HCT116 (cell line): Measurements from ENCODE around the gene PYDC2. TPM values are rescaled to one million over a fixed set of nuclear protein-coding genes. Genes with fewer than 3 reads are reported as not detected.
A peak's percentile ranks its signal among the peaks of the same experiment; 100 is the strongest.

Experiments
- ATAC-seq: fragments of 200-7000 bp; cut with Tn5 transposase; 2 replicates; pipeline ENCODE4 v1.9.1; 2020; ENCODE audit warnings: mild to moderate bottlenecking, moderate library complexity
- Bru-seq: library from RNA; stranded (reverse); fragments of 400-500 nt; gene quantifications from one replicate; lab custom pipeline; 2021; lab: Mats Ljungman, UMichigan
- BruChase-seq, 2 experiments: library from RNA; stranded (reverse); fragments of 400-500 nt; gene quantifications; one replicate each; lab custom pipeline; 2021; lab: Mats Ljungman, UMichigan
- BruUV-seq: library from RNA; stranded (reverse); fragments of 400-500 nt; replicated peaks from 2 replicates; lab custom pipeline; 2021; lab: Mats Ljungman, UMichigan
- CTCF ChIA-PET: fragments of 300-600 bp; sonication (Branson Sonifier 250); formaldehyde crosslinking; loops from one replicate; lab custom pipeline; 2021; ENCODE audit warnings: antibody characterized with exemption; lab: Charles Lee
- POLR2A ChIA-PET: fragments of 300-600, 350-600 bp; sonication (Branson Sonifier 250); formaldehyde crosslinking; loops from one replicate; lab custom pipeline; 2021; ENCODE audit warnings: antibody characterized with exemption; lab: Charles Lee
- RAD21 ChIA-PET, 2 experiments: fragments of 300-600 bp; sonication (Branson Sonifier 250); formaldehyde crosslinking; loops; one replicate each; lab custom pipeline; 2023; ENCODE audit warnings: low total read pairs in 2 of 2; ENCODE audit not compliant: uncharacterized antibody in 2 of 2, unreplicated experiment in 2 of 2, low non-redundant PET in 1 of 2; lab: Charles Lee
- DNase-seq: peaks from one replicate; pipeline ENCODE4 v3.0.0-alpha.2; 2010; ENCODE audit warnings: low read depth, low spot score
- H2AFZ ChIP-seq: fragments of 200-600 bp; shearing (Covaris generic), sonication (generic); 2 replicates; pipeline ENCODE4 v1.6.1; 2017; ENCODE audit warnings: low read depth, mixed run types, mixed read lengths, antibody characterized with exemption, low read length; ENCODE audit not compliant: poor library complexity, severe bottlenecking
- H3K27ac ChIP-seq: 2 replicates; pipeline ENCODE4 v1.5.1; 2012; ENCODE audit warnings: low read depth, low read length
- H3K27me3 ChIP-seq: fragments of 200-600 bp; sonication (generic); 2 replicates; pipeline ENCODE4 v1.6.1; 2016; ENCODE audit warnings: mixed run types, low read length, mixed read lengths; ENCODE audit not compliant: insufficient read depth
- H3K36me3 ChIP-seq, 2 experiments: fragments of 200-500 bp in 1 of 2; fragments of 200-600 bp in 1 of 2; sonication (Bioruptor generic) in 1 of 2; sonication (generic) in 1 of 2; 2 replicates each; pipeline versions ENCODE4 v1.5.1 to v1.6.1; 2014 to 2016; ENCODE audit warnings: low read length in 2 of 2, inconsistent platforms in 1 of 2, mixed read lengths in 1 of 2, mixed run types in 1 of 2; ENCODE audit not compliant: insufficient read depth in 2 of 2, control insufficient read depth in 1 of 2
- H3K4me1 ChIP-seq, 2 experiments: fragments of 200-600 bp in 1 of 2; sonication (generic) in 1 of 2; 2 replicates each; pipeline versions ENCODE4 v1.5.1 to v1.6.1; 2012 to 2017; ENCODE audit warnings: low read length in 2 of 2, inconsistent platforms in 1 of 2, mild to moderate bottlenecking in 1 of 2, mixed read lengths in 1 of 2, mixed run types in 1 of 2, moderate library complexity in 1 of 2; ENCODE audit not compliant: insufficient read depth in 2 of 2, control insufficient read depth in 1 of 2
- H3K4me2 ChIP-seq: fragments of 200-600 bp; sonication (generic); 2 replicates; pipeline ENCODE4 v1.6.1; 2017; ENCODE audit warnings: mixed run types, low read length, mixed read lengths
- H3K4me3 ChIP-seq, 2 experiments: fragments of 200-600 bp in 1 of 2; sonication (generic) in 1 of 2; replicated peaks in 1 of 2; 2 replicates each; pipeline ENCODE4 v1.5.1; 2011 to 2016; ENCODE audit warnings: low read length in 2 of 2, control low read depth in 1 of 2, low read depth in 1 of 2, mild to moderate bottlenecking in 1 of 2, mixed read lengths in 1 of 2, mixed run types in 1 of 2
- H3K79me2 ChIP-seq: fragments of 200-600 bp; sonication (generic); 2 replicates; pipeline ENCODE4 v1.6.1; 2017; ENCODE audit warnings: mild to moderate bottlenecking, mixed run types, low read length, moderate library complexity, mixed read lengths; ENCODE audit not compliant: insufficient read depth
- H3K9ac ChIP-seq: fragments of 200-600 bp; sonication (generic); 2 replicates; pipeline ENCODE4 v1.6.1; 2016; ENCODE audit warnings: low read length, mixed read lengths
- H3K9me2 ChIP-seq: fragments of 200-600 bp; sonication (generic), shearing (Covaris generic); 2 replicates; pipeline ENCODE4 v1.6.1; 2017; ENCODE audit warnings: mixed run types, mild to moderate bottlenecking, moderate library complexity; ENCODE audit not compliant: insufficient read depth
- H3K9me3 ChIP-seq, 2 experiments: fragments of 200-500 bp in 1 of 2; fragments of 200-600 bp in 1 of 2; sonication (Bioruptor generic) in 1 of 2; sonication (generic) in 1 of 2; 2 replicates each; pipeline ENCODE4 v1.6.1; 2014 to 2017; ENCODE audit warnings: low read length in 2 of 2, mixed read lengths in 2 of 2, inconsistent platforms in 1 of 2, low read depth in 1 of 2, mild to moderate bottlenecking in 1 of 2, mixed run types in 1 of 2, moderate library complexity in 1 of 2; ENCODE audit not compliant: control insufficient read depth in 1 of 2, insufficient read depth in 1 of 2
- H4K20me1 ChIP-seq: fragments of 200-600 bp; sonication (generic), shearing (Covaris generic); 2 replicates; pipeline ENCODE4 v1.6.1; 2017; ENCODE audit warnings: mixed run types, mild to moderate bottlenecking, moderate library complexity; ENCODE audit not compliant: insufficient read depth
- ATF3 ChIP-seq: IDR thresholded peaks from 2 replicates; pipeline ENCODE4 v1.6.1; 2012
- CBX3 ChIP-seq: IDR thresholded peaks from 2 replicates; pipeline ENCODE4 v1.6.1; 2012; ENCODE audit warnings: low read depth
- CEBPB ChIP-seq: IDR thresholded peaks from 2 replicates; pipeline ENCODE4 v1.6.1; 2012; ENCODE audit warnings: low read depth
- CTCF ChIP-seq, 3 experiments: fragments of 200-600 bp in 1 of 3; sonication (generic) in 1 of 3; IDR thresholded peaks in 2 of 3; conservative IDR thresholded peaks in 1 of 3; 2 replicates each; pipeline ENCODE4 v1.5.1; 2012 to 2017; ENCODE audit warnings: low read depth in 2 of 3, low read length in 2 of 3, antibody characterized with exemption in 1 of 3, borderline replicate concordance in 1 of 3, control low read depth in 1 of 3, mild to moderate bottlenecking in 1 of 3, mixed read lengths in 1 of 3, mixed run types in 1 of 3, moderate library complexity in 1 of 3; ENCODE audit not compliant: insufficient read depth in 1 of 3
- EGR1 ChIP-seq: IDR thresholded peaks from 2 replicates; pipeline ENCODE4 v1.6.1; 2012; ENCODE audit warnings: low read depth
- EZH2 ChIP-seq: fragments of 200-600 bp; sonication (generic); IDR thresholded peaks from 2 replicates; pipeline ENCODE4 v1.6.1; 2017; ENCODE audit warnings: antibody characterized with exemption, mixed run types
- EZH2phosphoT487 ChIP-seq: fragments of 200-600 bp; IDR thresholded peaks from 2 replicates; pipeline ENCODE4 v1.6.1; 2018; ENCODE audit warnings: antibody characterized with exemption, borderline replicate concordance
- FOSL1 ChIP-seq: IDR thresholded peaks from 2 replicates; pipeline ENCODE4 v1.6.1; 2012; ENCODE audit warnings: low read depth
- MAX ChIP-seq: IDR thresholded peaks from 2 replicates; pipeline ENCODE4 v1.6.1; 2012
- POLR2A ChIP-seq: IDR thresholded peaks from 2 replicates; pipeline ENCODE4 v1.7.0; 2011; ENCODE audit warnings: borderline replicate concordance; ENCODE audit not compliant: insufficient read depth, insufficient read length; ENCODE audit errors: extremely low read depth
- POLR2AphosphoS5 ChIP-seq: IDR thresholded peaks from 2 replicates; pipeline ENCODE4 v1.6.1; 2011; ENCODE audit warnings: mild to moderate bottlenecking, low read depth, low read length, moderate library complexity
- RAD21 ChIP-seq: IDR thresholded peaks from 2 replicates; pipeline ENCODE4 v1.6.1; 2012; ENCODE audit warnings: low read depth, mild to moderate bottlenecking
- REST ChIP-seq: IDR thresholded peaks from 2 replicates; pipeline ENCODE4 v1.6.1; 2012; ENCODE audit warnings: low read depth
- SIN3A ChIP-seq: IDR thresholded peaks from 2 replicates; pipeline ENCODE4 v1.6.1; 2012; ENCODE audit warnings: low read depth
- SP1 ChIP-seq: IDR thresholded peaks from 2 replicates; pipeline ENCODE4 v1.6.1; 2012; ENCODE audit warnings: low read depth
- SRF ChIP-seq: IDR thresholded peaks from 2 replicates; pipeline ENCODE4 v1.6.1; 2012; ENCODE audit warnings: low read depth
- TCF7L2 ChIP-seq: IDR thresholded peaks from 2 replicates; pipeline ENCODE4 v1.7.0; 2011; ENCODE audit warnings: borderline replicate concordance, inconsistent platforms; ENCODE audit not compliant: insufficient read depth, insufficient read length; ENCODE audit errors: extremely low read depth
- YY1 ChIP-seq: IDR thresholded peaks from 2 replicates; pipeline ENCODE4 v1.6.1; 2011; ENCODE audit warnings: low read length, low read depth, moderate library complexity, mild to moderate bottlenecking; ENCODE audit not compliant: insufficient replicate concordance; ENCODE audit errors: extremely low read depth
- ZBTB33 ChIP-seq: IDR thresholded peaks from 2 replicates; pipeline ENCODE4 v1.6.1; 2011; ENCODE audit warnings: mild to moderate bottlenecking, low read length, moderate library complexity; ENCODE audit not compliant: insufficient replicate concordance; ENCODE audit errors: extremely low read depth
- ZNF274 ChIP-seq: fragments of 200-500 bp; sonication (Bioruptor generic); IDR thresholded peaks from 2 replicates; pipeline ENCODE4 v1.6.1; 2014; ENCODE audit warnings: mild to moderate bottlenecking, low read depth, low read length, inconsistent platforms
- intact Hi-C: fragments of 100-400 bp; cut with micrococcal nuclease; formaldehyde crosslinking; loops from 2 replicates; pipeline ENCODE4 v1.10.0; 2022
- long read RNA-seq: library from polyadenylated mRNA; unstranded; transcript quantifications from one replicate; pipeline ENCODE4 v2.0.0, GENCODE V29; 2021; ENCODE audit not compliant: unreplicated experiment
- polyA plus RNA-seq: library from polyadenylated mRNA; unstranded; fragments of >200 nt; gene quantifications from 2 replicates; pipeline ENCODE4 v1.2.1, GENCODE V29; 2012; ENCODE audit warnings: missing spikeins
- total RNA-seq: library from RNA; stranded (reverse); gene quantifications from one replicate; pipeline ENCODE4 v1.2.1, GENCODE V29; 2021; ENCODE audit not compliant: unreplicated experiment

Gene PYDC2
- total RNA-seq, result not detected
- not detected in 2 replicates for polyA plus RNA-seq
- Bru-seq, nascent RNA, result percentile 23 among the genes with signal in this experiment
- BruChase-seq, experiment 1, labeled RNA remaining after a 6-hour chase, result percentile 55 among the genes with signal in this experiment
- percentile 53 among the genes with signal in this experiment for BruChase-seq, experiment 2, labeled RNA remaining after a 2-hour chase
- long read RNA-seq, result 0 reads

- H3K9ac ChIP-seq, result no peak within 1 kb of the TSS
- POLR2A ChIA-PET, result no interaction called here
- no peak within 1 kb of the TSS for H3K27ac ChIP-seq
- H3K79me2 ChIP-seq, result no peaks in the 10 kb centered on the region
- BruUV-seq, result no TSS peak
- H3K4me1 ChIP-seq, result no peaks in the 10 kb centered on the region
- no peak for TF ChIP-seq ATF3
- TF ChIP-seq CEBPB, result no peak
- no peak for TF ChIP-seq EGR1
- TF ChIP-seq SRF, result no peak
- TF ChIP-seq ZBTB33, result no peak
- no peak for TF ChIP-seq POLR2AphosphoS5
- no peak for TF ChIP-seq REST
- TF ChIP-seq CBX3, result no peak
- no peak for TF ChIP-seq MAX
- TF ChIP-seq FOSL1, result no peak
- no peak for TF ChIP-seq YY1
- no peak for TF ChIP-seq EZH2
- TF ChIP-seq CTCF (IDR thresholded peaks at IDR 0.05 in 2 of 3, conservative IDR thresholded peaks at IDR 0.05 in 1 of 3; ENCODE audit: borderline replicate concordance in 1 of 3, insufficient read depth in 1 of 3, low read depth in 2 of 3, low read length in 2 of 3), result no peak
- TF ChIP-seq TCF7L2, result no peak
- TF ChIP-seq EZH2phosphoT487, result no peak
- no peak for TF ChIP-seq ZNF274
- no peak for TF ChIP-seq SIN3A
- no peak for TF ChIP-seq POLR2A
- no peak for TF ChIP-seq RAD21
- no peak for TF ChIP-seq SP1
- TF ChIP-seq, all 23 proteins: peak for 0
- Histone ChIP-seq H2AFZ (no peak within 1 kb of the TSS), H3K9me3 (no peaks in the 10 kb centered on the region), H3K36me3 (no peaks in the 10 kb centered on the region), H4K20me1 (no peaks in the 10 kb centered on the region), H3K27me3 (no peaks in the 10 kb centered on the region), H3K9me2 (no peaks in the 10 kb centered on the region), H3K4me3 (no peak within 1 kb of the TSS), H3K4me2 (no peak within 1 kb of the TSS)
- CTCF ChIA-PET, result no interaction called here
- intact Hi-C loops, result no loop called here
- DNase-seq (no peak), ATAC-seq (no peak)
- RAD21 ChIA-PET, result no interaction called here
These were observed at the start of gene PYDC2 for GRCh38 chr3:191461113-191461595. Gene PYDC2 (plus strand): TSS chr3:191461163. CDS start chr3:191461163, 0 bp downstream.
